EL (cell line): ENCODE measurements around the gene BEND3.
"Not testable (repeated sequence)": the region's sequence is repeated elsewhere in the genome, so short reads cannot be mapped to it uniquely, and the experiment has no call there.

ENCODE experiments used
- DNase-seq: peaks from one replicate; pipeline ENCODE4 v3.0.0-alpha.2; 2016

The BEND3 gene

DNA sequence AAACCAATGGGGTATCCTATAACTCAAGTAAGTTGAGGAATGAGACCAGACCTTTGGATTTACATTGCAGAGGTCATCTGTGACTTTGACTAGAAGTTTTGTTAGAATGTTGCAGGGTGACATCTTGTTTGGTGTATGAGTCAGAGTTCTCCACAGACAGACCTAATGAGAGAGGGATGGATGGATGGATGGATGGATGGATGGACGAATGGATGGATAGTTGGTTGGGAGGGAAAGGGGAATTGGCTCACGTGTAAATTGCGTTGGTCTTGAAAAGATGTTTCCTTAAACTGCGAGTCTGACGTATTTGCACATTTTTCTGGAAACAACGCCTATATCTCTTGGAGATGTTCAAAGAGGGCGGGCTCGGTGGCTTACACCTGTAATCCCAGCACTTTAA, 88.3 kb downstream of the BEND3 start:
- no peak for DNase-seq

DNA sequence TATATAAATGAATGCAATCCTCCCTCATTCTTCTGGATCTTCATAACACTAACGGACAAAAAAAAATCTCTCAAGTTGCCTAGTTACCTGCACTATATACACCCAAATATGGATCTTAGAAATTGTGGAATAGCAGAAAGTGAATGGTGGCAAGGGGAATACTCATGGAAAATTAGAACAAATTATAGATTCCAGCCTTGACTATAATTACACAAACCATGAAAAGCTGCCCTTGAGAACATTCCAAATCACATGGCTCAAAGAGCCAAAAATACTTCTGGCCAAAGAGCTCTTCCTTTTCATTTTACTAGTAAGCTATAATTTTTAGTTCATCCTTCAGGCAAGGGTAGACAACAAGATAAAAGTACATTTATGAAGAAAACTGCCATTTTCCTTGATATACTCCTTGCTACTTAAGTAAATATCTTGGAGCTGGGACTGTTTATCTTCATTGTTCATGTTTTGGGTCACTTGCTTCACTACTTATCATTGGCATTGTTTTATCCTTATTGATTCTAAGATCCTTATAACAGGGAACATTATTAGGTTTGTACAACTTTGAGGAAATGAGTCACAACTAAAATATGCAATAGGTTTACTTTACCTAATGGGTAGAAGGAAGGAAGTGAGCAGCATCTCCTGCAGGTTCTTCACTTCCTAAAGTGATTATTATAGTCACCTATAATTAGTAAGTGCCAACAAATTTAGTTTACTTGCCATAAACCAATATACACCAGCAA, 93.7 kb downstream of the BEND3 start:
- no peak for DNase-seq

DNA sequence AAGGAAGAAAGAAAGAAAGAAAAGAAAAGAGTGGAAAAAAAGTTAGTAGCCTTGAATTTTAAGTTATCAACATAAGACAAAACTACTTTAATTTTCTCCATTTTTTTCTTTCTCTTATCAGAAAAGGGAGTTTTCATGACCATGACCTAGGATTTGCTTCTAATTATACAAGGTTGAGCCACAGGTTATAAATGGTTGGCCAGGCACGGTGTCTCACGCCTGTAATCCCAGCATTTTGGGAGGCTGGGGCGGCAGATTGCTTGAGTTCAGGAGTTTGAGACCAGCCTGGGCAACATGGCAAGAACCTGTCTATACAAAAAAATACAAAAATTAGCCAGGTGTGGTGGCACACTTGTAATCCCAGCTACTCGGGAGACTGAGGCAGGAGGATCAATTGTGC, 95.1 kb downstream of the BEND3 start:
- DNase-seq = no peak

DNA sequence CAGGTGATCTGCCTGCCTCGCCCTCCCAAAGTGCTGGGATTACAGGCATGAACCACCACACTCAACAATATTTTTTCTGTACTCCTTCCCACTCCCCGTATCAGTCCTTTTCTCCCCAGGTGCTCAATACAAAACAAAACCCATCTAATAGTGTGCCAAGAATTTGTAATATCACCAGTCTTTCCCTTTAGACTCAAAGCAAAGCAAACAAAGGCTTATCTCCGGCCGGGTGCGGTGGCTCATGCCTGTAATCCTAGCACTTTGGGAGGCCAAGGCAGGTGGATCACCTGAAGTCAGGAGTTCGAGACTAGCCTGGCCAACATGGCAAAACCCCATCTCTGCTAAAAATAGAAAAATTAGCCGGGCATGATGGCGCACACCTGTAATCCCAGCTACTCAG, 95.7 kb downstream of the BEND3 start:
- not testable (repeated sequence) for DNase-seq

DNA sequence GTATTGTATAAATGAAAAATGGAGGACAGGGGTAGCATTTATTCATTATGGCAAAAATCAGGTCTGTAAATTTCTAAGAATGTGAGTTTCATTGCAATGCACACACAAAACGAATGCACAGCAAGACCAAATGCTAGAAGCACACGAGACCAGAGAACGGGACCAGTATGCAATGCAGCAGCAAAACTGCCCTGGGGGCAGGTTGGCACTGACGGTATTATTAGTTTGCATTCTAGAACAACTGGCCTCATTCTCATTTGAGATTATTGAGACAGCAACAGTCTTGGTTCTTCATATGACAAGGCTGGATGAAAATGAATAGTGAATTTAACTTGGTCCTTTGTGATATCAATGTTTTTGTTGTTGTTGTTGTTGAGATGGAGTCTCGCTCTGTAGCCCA, 96.3 kb downstream of the BEND3 start:
- DNase-seq = no peak
